Activated gamma-delta T cell (primary cell): ENCODE data around the gene GPR146.

ENCODE experiments used
- DNase-seq: peaks from one replicate; lab custom pipeline; 2025; lab: John Stamatoyannopoulos, UW

The GPR146 gene

GRCh38 chr7:1106063-1106792 is 61.9 kb downstream of the GPR146 start:
- no peak for DNase-seq

- no peak for DNase-seq
These were observed 62.6 kb downstream of the GPR146 start for GRCh38 chr7:1106793-1107421.

- DNase-seq: no peak
These were observed 64.0 kb downstream of the GPR146 start for GRCh38 chr7:1108264-1108920.
